Lower leg skin (tissue), 4 donors: Measurements from ENCODE around the gene CENPP. TPM values are rescaled to one million over a fixed set of nuclear protein-coding genes. Genes with fewer than 3 reads are reported as not detected.
"Not testable (repeated sequence)": the region's sequence is repeated elsewhere in the genome, so short reads cannot be mapped to it uniquely, and the experiment has no call there.

ENCODE experiments used
- DNase-seq, 2 donors: peaks; one replicate each; pipeline ENCODE4 v3.0.0-alpha.2; 2019; ENCODE audit warnings: low spot score in 2 of 2
- H3K4me3 ChIP-seq: fragments of 200-600 bp; sonication (generic); 2 replicates; pipeline ENCODE4 v1.5.1; 2017; ENCODE audit warnings: mild to moderate bottlenecking, low read depth; ENCODE audit not compliant: poor library complexity, severe bottlenecking
- POLR2A ChIP-seq, 2 donors: fragments of 450-650 bp; IDR thresholded peaks; one replicate each; pipeline ENCODE4 v1.6.1; 2016 to 2017; ENCODE audit warnings: antibody characterized with exemption in 2 of 2, mild to moderate bottlenecking in 1 of 2, moderate library complexity in 1 of 2
- WGBS, 2 donors: methylation state at CpG; one replicate each; pipeline ENCODE4 v1.1.5; 2018; 5-methylcytosine and 5-hydroxymethylcytosine counted together
- intact Hi-C: fragments of 100-400 bp; cut with DNase I; formaldehyde crosslinking; loops from one replicate; pipeline ENCODE4 v1.15.0; 2023; ENCODE audit warnings: low total_unique reads
- total RNA-seq, 4 donors: library from RNA; depleted of rRNA; stranded (reverse); fragments of >200 nt; gene quantifications; one replicate each; pipeline ENCODE4 v1.1.0, GENCODE V29; 2016
- TF ChIP-seq, protein P1 (sequence below), 3 donors: fragments of 450-650 bp; IDR thresholded peaks; one replicate each; pipeline ENCODE4 v1.5.1; 2016; ENCODE audit warnings: antibody characterized with exemption in 3 of 3, mild to moderate bottlenecking in 3 of 3, moderate library complexity in 2 of 3

Gene CENPP
- total RNA-seq, 4 donors from 2014 or later = 7.8 to 28.8 (median 12.2) TPM

DNA sequence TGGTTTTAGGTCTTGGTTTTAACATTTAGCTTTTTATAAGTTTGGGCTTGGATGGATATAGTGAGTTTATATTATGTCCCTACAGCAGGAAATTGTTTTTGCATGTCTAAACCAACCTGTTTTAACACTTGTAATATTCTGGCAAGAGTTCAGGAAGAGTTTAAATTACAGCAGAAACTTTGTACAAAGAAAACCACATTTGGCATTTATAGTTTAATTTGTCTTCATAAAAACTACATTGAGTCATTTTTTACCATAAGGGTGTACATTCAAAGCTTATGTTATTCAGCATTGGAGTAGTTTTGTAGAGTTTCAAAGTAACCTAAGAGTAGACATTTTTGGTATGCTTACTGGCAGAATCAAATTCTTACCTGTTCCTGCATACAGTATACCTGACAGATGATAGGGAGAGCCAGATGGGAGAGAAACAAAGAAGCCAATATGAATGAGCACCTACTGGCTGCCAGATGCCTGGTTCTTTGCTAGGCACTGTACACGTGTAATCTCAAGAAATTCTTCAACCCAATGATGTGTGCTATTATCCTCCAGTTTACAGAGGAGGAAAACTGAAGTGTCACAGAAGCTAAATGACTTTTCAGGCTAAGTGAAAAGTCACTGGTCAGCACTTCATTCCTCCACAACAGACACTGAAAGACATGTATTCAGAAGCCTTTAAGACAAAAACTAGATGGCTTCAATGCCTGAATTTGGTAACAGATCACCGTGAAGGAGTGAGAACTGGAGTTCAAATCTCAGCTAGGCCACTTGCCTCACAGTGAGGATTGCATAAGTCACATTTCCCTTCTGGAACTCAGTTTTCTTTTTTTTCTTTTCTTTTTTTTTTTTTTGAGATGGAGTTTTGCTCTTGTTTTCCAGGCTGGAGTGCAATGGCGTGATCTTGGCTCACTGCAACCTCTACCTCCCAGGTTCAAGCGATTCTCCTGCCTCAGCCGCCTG, 235.9 kb downstream of the CENPP start:
- H3K4me3 ChIP-seq = no peak overlapping the region
- intact Hi-C loops = no loop called here
- no peak for DNase-seq
- 70 to 73% methylated on average over 5 of the region's 5 CpGs for WGBS, 2 donors
- TF ChIP-seq POLR2A (IDR thresholded peaks at IDR 0.05) = no peak
- TF ChIP-seq, protein P1, sequence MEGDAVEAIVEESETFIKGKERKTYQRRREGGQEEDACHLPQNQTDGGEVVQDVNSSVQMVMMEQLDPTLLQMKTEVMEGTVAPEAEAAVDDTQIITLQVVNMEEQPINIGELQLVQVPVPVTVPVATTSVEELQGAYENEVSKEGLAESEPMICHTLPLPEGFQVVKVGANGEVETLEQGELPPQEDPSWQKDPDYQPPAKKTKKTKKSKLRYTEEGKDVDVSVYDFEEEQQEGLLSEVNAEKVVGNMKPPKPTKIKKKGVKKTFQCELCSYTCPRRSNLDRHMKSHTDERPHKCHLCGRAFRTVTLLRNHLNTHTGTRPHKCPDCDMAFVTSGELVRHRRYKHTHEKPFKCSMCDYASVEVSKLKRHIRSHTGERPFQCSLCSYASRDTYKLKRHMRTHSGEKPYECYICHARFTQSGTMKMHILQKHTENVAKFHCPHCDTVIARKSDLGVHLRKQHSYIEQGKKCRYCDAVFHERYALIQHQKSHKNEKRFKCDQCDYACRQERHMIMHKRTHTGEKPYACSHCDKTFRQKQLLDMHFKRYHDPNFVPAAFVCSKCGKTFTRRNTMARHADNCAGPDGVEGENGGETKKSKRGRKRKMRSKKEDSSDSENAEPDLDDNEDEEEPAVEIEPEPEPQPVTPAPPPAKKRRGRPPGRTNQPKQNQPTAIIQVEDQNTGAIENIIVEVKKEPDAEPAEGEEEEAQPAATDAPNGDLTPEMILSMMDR (IDR thresholded peaks at IDR 0.05) = no peak

DNA sequence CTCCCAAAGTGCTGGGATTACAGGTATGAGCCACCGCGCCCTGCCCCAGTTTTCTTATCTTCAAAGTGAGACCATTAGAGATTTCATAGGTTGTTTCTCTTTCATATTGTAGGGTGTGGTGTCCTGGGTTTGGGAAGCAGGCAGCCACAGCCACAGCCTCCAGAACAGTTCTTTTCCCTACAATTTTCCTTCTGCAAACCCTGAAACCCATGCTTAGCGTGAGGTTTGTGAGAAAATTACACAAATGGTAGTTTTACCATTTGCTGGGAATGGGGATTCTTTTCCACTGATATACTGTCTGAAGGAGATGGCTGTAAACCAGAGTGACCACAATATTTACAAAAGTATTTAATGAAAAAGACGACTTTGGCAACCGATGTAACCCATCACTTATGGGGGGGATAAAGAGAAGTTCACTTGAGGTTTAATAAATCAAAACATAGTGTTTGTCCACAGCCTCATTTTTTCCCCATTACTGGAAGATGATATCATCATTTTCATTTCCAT, 236.8 kb downstream of the CENPP start:
- WGBS, 2 donors = 65 to 70% methylated on average over 5 of the region's 5 CpGs
- H3K4me3 ChIP-seq = no peak overlapping the region
- no peak for DNase-seq
- intact Hi-C loops = no loop called here
- TF ChIP-seq POLR2A (IDR thresholded peaks at IDR 0.05) = no peak
- TF ChIP-seq, protein P1 (IDR thresholded peaks at IDR 0.05) = no peak

DNA sequence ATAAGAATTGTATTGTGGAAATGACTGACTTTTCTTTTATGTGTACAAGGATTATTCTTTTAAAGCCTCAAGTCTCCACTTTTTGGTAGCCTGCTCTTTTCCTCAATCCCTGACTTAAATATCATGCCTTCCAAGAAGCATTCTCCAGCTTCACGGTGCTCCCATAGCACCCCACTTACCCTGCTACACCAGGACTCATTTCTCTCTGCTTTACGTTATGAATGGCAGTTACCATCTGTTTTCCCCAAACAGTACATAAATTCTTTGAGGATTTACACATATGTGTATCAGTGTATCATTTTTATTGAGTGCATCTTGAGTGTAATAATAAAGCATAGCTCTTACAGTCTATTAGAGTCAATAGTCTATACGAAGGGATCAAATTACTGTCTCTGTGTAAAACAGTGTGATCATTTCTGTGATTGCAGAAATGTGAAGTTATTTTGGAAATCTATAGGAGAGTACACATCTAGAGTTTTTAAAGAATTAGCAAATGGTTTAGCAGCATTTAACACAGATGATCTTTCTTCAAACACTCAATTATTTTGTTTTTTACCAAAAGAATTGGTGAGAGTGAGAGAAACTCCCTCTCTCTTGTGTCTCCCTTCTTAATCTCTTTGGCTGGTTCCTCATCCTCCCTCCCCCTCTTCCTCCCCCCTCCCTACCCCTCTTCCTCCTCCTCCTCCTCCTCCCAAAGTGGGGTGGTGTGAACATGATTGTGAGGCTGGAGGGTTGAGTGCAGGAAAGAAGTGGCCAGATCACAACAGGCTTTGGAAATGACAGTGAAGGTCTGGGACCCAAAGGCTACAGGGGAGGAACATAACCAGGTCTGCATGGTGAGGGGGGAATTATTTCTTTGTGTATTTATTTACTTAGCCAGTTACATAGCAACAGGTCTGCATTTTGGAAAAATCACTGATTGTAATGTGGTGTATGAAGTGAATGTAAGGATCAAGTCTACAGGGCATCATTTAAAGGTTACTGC, 237.7 kb downstream of the CENPP start:
- no peak for DNase-seq
- intact Hi-C loops = no loop called here
- 61 to 67% methylated on average over 3 of the region's 3 CpGs for WGBS, 2 donors
- TF ChIP-seq, protein P1 (IDR thresholded peaks at IDR 0.05) = no peak
- no peak for TF ChIP-seq POLR2A (IDR thresholded peaks at IDR 0.05)
- H3K4me3 ChIP-seq = no peak overlapping the region

DNA sequence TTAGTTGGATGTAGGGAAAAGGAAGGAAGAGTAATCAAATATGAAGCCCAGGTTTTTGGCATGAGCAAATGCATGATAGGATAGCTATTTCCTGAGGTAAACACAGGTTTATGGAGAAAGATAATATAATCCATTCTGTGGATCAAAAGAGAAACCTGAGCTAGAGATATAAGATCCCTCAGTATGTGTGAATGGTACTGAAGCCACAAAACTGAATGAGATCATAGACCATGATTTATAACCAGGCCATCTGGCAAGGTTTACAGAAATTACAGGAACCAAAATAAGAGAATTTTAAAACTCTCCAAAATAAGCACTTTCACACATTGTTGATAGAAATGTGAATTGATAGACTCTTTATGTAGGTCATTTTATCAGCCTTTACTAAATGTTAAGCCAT, 238.8 kb downstream of the CENPP start:
- no peak for TF ChIP-seq POLR2A (IDR thresholded peaks at IDR 0.05)
- TF ChIP-seq, protein P1 (IDR thresholded peaks at IDR 0.05) = no peak
- H3K4me3 ChIP-seq = no peak overlapping the region
- DNase-seq = no peak
- intact Hi-C loops = no loop called here

DNA sequence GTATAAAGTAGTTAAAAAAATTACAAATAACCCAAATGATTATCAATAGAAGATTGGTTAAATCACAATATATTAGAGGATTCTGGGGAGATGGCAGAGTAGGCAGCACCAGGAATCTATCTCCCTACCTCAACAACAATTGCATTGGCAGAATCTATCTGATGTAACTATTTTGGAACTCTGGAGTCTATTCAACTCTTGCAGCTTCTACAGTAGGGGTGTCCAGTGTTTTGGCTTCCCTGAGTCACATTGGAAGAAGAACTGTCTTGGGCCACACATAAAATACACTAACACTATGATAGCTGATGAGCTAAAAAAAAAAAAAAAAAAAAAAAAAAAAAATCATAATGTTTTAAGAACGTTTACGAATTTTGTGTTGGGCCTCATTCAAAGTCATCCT, 239.2 kb downstream of the CENPP start:
- no peak for DNase-seq
- H3K4me3 ChIP-seq = no peak overlapping the region
- 57 to 74% methylated on average over 2 of the region's 2 CpGs for WGBS, 2 donors
- TF ChIP-seq, protein P1 (IDR thresholded peaks at IDR 0.05) = no peak
- TF ChIP-seq POLR2A (IDR thresholded peaks at IDR 0.05) = no peak
- intact Hi-C loops = no loop called here

DNA sequence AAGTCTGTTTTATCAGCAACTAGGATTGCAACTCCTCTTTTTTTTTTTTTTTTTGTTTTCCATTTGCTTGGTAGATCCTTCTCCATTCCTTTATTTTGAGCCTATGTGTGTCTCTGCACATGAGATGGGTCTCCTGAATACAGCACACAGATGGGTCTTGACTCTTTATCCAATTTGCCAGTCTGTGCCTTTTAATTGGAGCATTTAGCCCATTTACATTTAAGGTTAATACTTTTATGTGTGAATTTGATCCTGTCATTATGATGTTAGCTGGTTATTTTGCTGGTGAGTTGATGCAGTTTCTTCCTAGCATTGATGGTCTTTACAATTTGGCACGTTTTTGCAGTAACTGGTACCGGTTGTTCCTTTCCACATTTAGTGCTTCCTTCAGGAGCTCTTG, 246.1 kb downstream of the CENPP start:
- H3K4me3 ChIP-seq, DNase-seq, intact Hi-C loops: not testable (repeated sequence)
- WGBS, 2 donors = 90 to 96% methylated on average over 2 of the region's 2 CpGs

DNA sequence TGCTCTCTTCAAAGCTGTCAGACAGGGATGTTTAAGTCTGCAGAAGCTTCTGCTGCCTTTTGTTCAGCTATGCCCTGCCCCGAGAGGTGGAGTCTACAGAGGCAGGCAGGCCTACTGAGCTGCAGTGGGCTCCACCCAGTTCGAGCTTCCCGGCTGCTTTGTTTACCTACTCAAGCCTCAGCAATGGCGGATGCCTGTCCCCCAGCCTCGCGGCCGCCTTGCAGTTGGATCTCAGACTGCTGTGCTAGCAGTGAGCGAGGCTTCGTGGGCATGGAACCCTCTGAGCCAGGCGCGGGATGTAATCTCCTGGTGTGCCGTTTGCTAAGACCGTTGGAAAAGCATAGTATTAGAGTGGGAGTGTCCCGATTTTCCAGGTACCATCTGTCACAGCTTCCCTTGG, 247.9 kb downstream of the CENPP start:
- intact Hi-C loops, H3K4me3 ChIP-seq, DNase-seq: not testable (repeated sequence)
- 94 to 98% methylated on average over 14 of the region's 14 CpGs for WGBS, 2 donors
